WTC11 (cell line): ENCODE results near the gene KRT72. TPM values are rescaled to one million over a fixed set of nuclear protein-coding genes. Genes with fewer than 3 reads are reported as not detected.

ENCODE experiments used
- ATAC-seq: fragments of 200-7000 bp; cut with Tn5 transposase; 2 replicates; pipeline ENCODE4 v1.10.0; 2021; ENCODE audit warnings: mild to moderate bottlenecking, moderate library complexity
- CTCF ChIA-PET: fragments of 300-600 bp; sonication (Branson Sonifier 250); formaldehyde crosslinking; loops from one replicate; lab custom pipeline; 2021; ENCODE audit warnings: antibody characterized with exemption; lab: Charles Lee
- POLR2A ChIA-PET: fragments of 350-600 bp; sonication (Branson Sonifier 250); formaldehyde crosslinking; loops from one replicate; lab custom pipeline; 2021; ENCODE audit warnings: antibody characterized with exemption; lab: Charles Lee
- DNase-seq: peaks from one replicate; pipeline ENCODE4 v3.0.0; 2021; ENCODE audit warnings: low spot score
- H3K27ac Mint-ChIP-seq: 2 replicates; pipeline ENCODE4 v1.8.0; 2021; ENCODE audit warnings: mixed read lengths
- H3K27me3 Mint-ChIP-seq: 2 replicates; pipeline ENCODE4 v1.8.0; 2021; ENCODE audit warnings: low read depth, mild to moderate bottlenecking, moderate library complexity, mixed read lengths
- H3K36me3 Mint-ChIP-seq: 2 replicates; pipeline ENCODE4 v1.8.0; 2021; ENCODE audit warnings: mixed read lengths
- H3K4me1 Mint-ChIP-seq: 2 replicates; pipeline ENCODE4 v1.8.0; 2022; ENCODE audit warnings: mixed read lengths
- H3K4me3 Mint-ChIP-seq: 2 replicates; pipeline ENCODE4 v1.8.0; 2021; ENCODE audit warnings: mild to moderate bottlenecking, moderate library complexity, mixed read lengths
- H3K9me3 Mint-ChIP-seq: 2 replicates; pipeline ENCODE4 v1.8.0; 2021; ENCODE audit warnings: mixed read lengths
- FOXJ3 ChIP-seq: sonication (generic); formaldehyde crosslinking; IDR thresholded peaks from 2 replicates; pipeline ENCODE4 v1.9.0; 2021; ENCODE audit warnings: missing genetic modification reagents, mild to moderate bottlenecking, borderline replicate concordance
- MYBL2 ChIP-seq: sonication (generic); formaldehyde crosslinking; IDR thresholded peaks from 2 replicates; pipeline ENCODE4 v1.8.1; 2023; ENCODE audit warnings: mild to moderate bottlenecking, moderate library complexity, missing genetic modification reagents
- NFE2L1 ChIP-seq: sonication (generic); formaldehyde crosslinking; IDR thresholded peaks from 2 replicates; pipeline ENCODE4 v1.8.1; 2023; ENCODE audit warnings: missing genetic modification reagents
- total RNA-seq: library from RNA; stranded (reverse); gene quantifications from 3 replicates; pipeline ENCODE4 v1.2.3, GENCODE V29; 2021
- TF ChIP-seq, protein P1 (sequence below): sonication (generic); formaldehyde crosslinking; IDR thresholded peaks from 2 replicates; pipeline ENCODE4 v1.8.1; 2023; ENCODE audit warnings: mild to moderate bottlenecking, missing genetic modification reagents
- TF ChIP-seq, protein P2 (sequence below): fragments of 250-450 bp; sonication (Bioruptor Pico); IDR thresholded peaks from 2 replicates; pipeline ENCODE4 v1.9.0; 2021; ENCODE audit warnings: mild to moderate bottlenecking, borderline replicate concordance
- TF ChIP-seq, protein P3 (sequence below): sonication (generic); formaldehyde crosslinking; IDR thresholded peaks from 2 replicates; pipeline ENCODE4 v1.8.0; 2023; ENCODE audit warnings: missing genetic modification reagents, mild to moderate bottlenecking, borderline replicate concordance
- TF ChIP-seq, protein P4 (sequence below): sonication (generic); formaldehyde crosslinking; IDR thresholded peaks from 2 replicates; pipeline ENCODE4 v1.8.0; 2023; ENCODE audit warnings: missing genetic modification reagents
- TF ChIP-seq, protein P5 (sequence below): fragments of 250-450 bp; sonication (Bioruptor Pico); IDR thresholded peaks from 2 replicates; pipeline ENCODE4 v1.9.0; 2021; ENCODE audit warnings: mild to moderate bottlenecking
- TF ChIP-seq, protein P6 (sequence below): sonication (generic); formaldehyde crosslinking; IDR thresholded peaks from 2 replicates; pipeline ENCODE4 v1.8.0; 2022; ENCODE audit warnings: missing genetic modification reagents

Gene KRT72
- total RNA-seq, 1 experiment from 2014 or later: not detected

DNA sequence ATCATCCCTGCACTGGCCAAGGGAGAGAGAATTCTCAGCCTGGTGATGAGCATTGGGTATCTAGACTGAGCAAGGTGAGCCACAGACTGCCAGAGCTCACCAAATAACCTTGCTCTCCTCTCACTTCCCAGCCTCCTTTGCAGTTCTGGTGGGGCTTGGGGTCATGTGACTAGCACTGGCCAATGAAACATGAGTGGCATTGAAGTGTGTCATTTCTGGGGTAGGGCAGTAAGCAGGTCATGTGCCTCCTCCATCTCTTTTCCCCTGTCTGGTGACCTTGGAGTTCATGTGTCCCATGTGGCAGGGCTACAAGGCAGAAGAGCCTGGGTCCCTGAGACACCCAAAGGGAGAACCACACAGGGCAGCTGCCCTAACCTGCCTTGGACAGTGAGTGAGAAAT, 3.6 kb upstream of the KRT72 start (continued):
- TF ChIP-seq, protein P1, sequence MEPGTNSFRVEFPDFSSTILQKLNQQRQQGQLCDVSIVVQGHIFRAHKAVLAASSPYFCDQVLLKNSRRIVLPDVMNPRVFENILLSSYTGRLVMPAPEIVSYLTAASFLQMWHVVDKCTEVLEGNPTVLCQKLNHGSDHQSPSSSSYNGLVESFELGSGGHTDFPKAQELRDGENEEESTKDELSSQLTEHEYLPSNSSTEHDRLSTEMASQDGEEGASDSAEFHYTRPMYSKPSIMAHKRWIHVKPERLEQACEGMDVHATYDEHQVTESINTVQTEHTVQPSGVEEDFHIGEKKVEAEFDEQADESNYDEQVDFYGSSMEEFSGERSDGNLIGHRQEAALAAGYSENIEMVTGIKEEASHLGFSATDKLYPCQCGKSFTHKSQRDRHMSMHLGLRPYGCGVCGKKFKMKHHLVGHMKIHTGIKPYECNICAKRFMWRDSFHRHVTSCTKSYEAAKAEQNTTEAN (CRISPR knock-in tag): no peak
- TF ChIP-seq FOXJ3 (no peak), MYBL2 (CRISPR knock-in tag) (no peak), NFE2L1 (no peak)
- TF ChIP-seq, protein P2, sequence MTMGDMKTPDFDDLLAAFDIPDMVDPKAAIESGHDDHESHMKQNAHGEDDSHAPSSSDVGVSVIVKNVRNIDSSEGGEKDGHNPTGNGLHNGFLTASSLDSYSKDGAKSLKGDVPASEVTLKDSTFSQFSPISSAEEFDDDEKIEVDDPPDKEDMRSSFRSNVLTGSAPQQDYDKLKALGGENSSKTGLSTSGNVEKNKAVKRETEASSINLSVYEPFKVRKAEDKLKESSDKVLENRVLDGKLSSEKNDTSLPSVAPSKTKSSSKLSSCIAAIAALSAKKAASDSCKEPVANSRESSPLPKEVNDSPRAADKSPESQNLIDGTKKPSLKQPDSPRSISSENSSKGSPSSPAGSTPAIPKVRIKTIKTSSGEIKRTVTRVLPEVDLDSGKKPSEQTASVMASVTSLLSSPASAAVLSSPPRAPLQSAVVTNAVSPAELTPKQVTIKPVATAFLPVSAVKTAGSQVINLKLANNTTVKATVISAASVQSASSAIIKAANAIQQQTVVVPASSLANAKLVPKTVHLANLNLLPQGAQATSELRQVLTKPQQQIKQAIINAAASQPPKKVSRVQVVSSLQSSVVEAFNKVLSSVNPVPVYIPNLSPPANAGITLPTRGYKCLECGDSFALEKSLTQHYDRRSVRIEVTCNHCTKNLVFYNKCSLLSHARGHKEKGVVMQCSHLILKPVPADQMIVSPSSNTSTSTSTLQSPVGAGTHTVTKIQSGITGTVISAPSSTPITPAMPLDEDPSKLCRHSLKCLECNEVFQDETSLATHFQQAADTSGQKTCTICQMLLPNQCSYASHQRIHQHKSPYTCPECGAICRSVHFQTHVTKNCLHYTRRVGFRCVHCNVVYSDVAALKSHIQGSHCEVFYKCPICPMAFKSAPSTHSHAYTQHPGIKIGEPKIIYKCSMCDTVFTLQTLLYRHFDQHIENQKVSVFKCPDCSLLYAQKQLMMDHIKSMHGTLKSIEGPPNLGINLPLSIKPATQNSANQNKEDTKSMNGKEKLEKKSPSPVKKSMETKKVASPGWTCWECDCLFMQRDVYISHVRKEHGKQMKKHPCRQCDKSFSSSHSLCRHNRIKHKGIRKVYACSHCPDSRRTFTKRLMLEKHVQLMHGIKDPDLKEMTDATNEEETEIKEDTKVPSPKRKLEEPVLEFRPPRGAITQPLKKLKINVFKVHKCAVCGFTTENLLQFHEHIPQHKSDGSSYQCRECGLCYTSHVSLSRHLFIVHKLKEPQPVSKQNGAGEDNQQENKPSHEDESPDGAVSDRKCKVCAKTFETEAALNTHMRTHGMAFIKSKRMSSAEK (CRISPR knock-in tag): no peak
- TF ChIP-seq, protein P3, sequence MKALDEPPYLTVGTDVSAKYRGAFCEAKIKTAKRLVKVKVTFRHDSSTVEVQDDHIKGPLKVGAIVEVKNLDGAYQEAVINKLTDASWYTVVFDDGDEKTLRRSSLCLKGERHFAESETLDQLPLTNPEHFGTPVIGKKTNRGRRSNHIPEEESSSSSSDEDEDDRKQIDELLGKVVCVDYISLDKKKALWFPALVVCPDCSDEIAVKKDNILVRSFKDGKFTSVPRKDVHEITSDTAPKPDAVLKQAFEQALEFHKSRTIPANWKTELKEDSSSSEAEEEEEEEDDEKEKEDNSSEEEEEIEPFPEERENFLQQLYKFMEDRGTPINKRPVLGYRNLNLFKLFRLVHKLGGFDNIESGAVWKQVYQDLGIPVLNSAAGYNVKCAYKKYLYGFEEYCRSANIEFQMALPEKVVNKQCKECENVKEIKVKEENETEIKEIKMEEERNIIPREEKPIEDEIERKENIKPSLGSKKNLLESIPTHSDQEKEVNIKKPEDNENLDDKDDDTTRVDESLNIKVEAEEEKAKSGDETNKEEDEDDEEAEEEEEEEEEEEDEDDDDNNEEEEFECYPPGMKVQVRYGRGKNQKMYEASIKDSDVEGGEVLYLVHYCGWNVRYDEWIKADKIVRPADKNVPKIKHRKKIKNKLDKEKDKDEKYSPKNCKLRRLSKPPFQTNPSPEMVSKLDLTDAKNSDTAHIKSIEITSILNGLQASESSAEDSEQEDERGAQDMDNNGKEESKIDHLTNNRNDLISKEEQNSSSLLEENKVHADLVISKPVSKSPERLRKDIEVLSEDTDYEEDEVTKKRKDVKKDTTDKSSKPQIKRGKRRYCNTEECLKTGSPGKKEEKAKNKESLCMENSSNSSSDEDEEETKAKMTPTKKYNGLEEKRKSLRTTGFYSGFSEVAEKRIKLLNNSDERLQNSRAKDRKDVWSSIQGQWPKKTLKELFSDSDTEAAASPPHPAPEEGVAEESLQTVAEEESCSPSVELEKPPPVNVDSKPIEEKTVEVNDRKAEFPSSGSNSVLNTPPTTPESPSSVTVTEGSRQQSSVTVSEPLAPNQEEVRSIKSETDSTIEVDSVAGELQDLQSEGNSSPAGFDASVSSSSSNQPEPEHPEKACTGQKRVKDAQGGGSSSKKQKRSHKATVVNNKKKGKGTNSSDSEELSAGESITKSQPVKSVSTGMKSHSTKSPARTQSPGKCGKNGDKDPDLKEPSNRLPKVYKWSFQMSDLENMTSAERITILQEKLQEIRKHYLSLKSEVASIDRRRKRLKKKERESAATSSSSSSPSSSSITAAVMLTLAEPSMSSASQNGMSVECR (CRISPR knock-in tag): no peak
- TF ChIP-seq, protein P4, sequence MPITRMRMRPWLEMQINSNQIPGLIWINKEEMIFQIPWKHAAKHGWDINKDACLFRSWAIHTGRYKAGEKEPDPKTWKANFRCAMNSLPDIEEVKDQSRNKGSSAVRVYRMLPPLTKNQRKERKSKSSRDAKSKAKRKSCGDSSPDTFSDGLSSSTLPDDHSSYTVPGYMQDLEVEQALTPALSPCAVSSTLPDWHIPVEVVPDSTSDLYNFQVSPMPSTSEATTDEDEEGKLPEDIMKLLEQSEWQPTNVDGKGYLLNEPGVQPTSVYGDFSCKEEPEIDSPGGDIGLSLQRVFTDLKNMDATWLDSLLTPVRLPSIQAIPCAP (CRISPR knock-in tag): no peak
- TF ChIP-seq, all 79 proteins: peak for 2

DNA sequence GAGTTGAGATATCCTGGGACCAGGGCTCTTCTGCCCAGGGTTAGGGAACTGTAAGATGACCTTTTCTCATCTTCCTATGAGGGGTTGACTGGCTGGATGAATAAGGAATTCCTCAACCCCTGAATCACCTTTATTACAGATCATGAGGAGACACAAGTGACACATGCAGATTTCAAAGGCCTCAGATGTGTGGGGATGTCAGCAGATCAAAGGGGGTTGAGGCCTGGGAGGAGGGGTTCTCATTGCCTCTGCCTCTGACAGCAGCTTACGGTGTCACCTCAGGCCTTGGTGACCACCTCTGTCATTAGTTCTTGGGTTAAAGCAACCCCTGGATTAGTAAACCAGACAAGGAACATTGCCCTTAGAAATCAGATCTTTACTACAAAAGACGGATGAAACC, 2.1 kb upstream of the KRT72 start:
- Mint-ChIP-seq H3K9me3 (no peaks in the 10 kb centered on the region), H3K4me3 (no peak overlapping the region), H3K36me3 (no peaks in the 10 kb centered on the region), H3K27me3 (peaks cover 33% of the 10 kb centered on the region), H3K27ac (no peak overlapping the region), H3K4me1 (no peaks in the 10 kb centered on the region)
- ChIA-PET POLR2A (no interaction called here), CTCF (no interaction called here)
- TF ChIP-seq, protein P5, sequence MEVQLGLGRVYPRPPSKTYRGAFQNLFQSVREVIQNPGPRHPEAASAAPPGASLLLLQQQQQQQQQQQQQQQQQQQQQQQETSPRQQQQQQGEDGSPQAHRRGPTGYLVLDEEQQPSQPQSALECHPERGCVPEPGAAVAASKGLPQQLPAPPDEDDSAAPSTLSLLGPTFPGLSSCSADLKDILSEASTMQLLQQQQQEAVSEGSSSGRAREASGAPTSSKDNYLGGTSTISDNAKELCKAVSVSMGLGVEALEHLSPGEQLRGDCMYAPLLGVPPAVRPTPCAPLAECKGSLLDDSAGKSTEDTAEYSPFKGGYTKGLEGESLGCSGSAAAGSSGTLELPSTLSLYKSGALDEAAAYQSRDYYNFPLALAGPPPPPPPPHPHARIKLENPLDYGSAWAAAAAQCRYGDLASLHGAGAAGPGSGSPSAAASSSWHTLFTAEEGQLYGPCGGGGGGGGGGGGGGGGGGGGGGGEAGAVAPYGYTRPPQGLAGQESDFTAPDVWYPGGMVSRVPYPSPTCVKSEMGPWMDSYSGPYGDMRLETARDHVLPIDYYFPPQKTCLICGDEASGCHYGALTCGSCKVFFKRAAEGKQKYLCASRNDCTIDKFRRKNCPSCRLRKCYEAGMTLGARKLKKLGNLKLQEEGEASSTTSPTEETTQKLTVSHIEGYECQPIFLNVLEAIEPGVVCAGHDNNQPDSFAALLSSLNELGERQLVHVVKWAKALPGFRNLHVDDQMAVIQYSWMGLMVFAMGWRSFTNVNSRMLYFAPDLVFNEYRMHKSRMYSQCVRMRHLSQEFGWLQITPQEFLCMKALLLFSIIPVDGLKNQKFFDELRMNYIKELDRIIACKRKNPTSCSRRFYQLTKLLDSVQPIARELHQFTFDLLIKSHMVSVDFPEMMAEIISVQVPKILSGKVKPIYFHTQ (CRISPR knock-in tag): no peak
- TF ChIP-seq, protein P6, sequence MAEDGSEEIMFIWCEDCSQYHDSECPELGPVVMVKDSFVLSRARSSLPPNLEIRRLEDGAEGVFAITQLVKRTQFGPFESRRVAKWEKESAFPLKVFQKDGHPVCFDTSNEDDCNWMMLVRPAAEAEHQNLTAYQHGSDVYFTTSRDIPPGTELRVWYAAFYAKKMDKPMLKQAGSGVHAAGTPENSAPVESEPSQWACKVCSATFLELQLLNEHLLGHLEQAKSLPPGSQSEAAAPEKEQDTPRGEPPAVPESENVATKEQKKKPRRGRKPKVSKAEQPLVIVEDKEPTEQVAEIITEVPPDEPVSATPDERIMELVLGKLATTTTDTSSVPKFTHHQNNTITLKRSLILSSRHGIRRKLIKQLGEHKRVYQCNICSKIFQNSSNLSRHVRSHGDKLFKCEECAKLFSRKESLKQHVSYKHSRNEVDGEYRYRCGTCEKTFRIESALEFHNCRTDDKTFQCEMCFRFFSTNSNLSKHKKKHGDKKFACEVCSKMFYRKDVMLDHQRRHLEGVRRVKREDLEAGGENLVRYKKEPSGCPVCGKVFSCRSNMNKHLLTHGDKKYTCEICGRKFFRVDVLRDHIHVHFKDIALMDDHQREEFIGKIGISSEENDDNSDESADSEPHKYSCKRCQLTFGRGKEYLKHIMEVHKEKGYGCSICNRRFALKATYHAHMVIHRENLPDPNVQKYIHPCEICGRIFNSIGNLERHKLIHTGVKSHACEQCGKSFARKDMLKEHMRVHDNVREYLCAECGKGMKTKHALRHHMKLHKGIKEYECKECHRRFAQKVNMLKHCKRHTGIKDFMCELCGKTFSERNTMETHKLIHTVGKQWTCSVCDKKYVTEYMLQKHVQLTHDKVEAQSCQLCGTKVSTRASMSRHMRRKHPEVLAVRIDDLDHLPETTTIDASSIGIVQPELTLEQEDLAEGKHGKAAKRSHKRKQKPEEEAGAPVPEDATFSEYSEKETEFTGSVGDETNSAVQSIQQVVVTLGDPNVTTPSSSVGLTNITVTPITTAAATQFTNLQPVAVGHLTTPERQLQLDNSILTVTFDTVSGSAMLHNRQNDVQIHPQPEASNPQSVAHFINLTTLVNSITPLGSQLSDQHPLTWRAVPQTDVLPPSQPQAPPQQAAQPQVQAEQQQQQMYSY (CRISPR knock-in tag): no peak
- ATAC-seq (no peak), DNase-seq (no peak)
